NOMO-1 treated with DMSO at 0.1 percent for 48 hours (cell line): ENCODE measurements around the gene NEURL2.

Experiments used
- DNase-seq: peaks from one replicate; lab custom pipeline; 2025; ENCODE audit not compliant: unreplicated experiment; lab: John Stamatoyannopoulos, UW

Gene NEURL2

DNA sequence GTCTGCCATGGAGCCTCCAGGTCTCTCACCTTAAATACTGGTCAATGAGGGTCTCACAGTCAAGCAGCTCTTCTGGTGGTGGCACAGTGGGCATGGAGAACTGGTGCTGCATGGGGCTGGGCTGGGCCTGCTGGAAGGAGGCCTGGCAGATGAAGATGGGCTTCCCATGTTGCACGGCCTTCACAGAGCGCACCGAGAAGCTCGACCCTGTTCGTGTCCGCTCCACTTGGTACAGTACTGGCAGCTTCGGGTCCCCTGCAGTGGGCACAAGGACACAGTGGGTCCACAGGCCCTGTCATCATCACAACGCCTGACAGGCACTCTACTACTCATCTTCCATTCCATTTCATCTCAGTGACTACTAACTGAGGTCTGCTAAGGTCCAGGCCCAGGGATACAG is 42.6 kb downstream of the NEURL2 start:
- no peak for DNase-seq

DNA sequence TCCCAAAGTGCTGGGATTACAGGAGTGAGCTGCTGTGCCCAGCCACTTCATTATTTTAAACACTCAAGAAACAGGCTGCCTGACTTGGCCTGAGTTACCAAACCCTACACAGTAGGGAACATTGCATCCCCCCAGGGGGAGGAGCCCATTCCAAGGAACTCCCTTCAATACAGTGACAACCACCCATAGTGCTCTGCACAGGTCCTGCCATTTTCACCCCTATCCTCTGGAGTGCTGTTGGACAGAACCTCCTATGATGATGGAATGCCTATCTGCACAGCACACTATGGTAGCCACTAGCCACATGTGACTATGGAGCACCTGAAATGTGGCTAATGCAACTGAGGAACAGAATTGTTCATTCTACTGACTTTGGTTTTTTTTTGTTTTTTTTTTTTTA is 45.6 kb downstream of the NEURL2 start:
- DNase-seq = no peak

DNA sequence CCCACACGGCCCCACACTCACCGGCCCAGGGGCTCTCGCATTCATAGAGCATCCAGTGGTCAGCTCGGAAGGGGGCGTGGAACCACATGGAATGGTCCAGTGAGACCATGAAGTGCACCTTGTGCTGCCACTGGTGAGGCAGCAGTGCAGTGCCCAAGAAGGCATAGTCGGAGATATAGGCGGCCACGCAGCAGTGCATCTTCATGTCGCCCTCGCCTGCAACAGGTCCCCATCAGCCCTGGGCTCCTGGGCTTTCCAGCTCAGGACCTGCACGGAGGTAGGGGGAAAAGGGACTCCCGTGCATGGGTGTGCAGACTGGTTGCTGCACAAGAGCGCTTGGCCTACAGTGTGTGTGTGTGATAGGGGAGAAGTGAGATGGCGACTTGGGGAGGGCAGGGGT is 47.5 kb downstream of the NEURL2 start:
- no peak for DNase-seq

DNA sequence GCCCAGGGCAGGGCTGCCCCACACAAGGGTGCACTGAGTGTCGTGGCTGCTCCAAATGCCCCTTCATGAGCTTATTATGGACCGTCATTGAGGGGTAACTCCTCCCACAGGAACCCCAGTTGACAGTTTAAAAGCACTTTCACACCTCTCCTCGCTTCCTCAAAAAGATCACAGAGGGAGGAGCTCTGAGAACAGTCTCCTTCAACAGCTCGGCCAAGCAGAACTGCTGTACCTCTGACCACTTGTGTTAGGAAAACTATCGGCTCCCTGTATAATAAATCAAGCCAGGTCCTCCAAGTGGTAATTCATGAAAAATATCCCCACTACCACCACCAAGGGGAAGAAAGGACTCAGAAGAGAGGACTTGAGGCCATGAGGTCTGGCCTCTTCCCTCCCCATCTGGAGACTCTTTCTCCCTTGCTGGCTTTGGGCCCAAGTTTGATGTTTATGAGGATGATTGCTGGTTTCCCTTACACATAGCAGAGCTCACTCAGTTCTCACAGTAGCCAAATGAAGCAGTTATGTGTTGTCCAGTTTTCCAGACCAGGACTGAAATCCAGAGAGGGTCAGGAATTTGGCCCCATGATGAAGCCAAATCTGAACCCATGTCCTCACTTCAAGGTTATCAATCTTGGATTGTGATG is 48.7 kb downstream of the NEURL2 start:
- DNase-seq = peak; percentile 95

DNA sequence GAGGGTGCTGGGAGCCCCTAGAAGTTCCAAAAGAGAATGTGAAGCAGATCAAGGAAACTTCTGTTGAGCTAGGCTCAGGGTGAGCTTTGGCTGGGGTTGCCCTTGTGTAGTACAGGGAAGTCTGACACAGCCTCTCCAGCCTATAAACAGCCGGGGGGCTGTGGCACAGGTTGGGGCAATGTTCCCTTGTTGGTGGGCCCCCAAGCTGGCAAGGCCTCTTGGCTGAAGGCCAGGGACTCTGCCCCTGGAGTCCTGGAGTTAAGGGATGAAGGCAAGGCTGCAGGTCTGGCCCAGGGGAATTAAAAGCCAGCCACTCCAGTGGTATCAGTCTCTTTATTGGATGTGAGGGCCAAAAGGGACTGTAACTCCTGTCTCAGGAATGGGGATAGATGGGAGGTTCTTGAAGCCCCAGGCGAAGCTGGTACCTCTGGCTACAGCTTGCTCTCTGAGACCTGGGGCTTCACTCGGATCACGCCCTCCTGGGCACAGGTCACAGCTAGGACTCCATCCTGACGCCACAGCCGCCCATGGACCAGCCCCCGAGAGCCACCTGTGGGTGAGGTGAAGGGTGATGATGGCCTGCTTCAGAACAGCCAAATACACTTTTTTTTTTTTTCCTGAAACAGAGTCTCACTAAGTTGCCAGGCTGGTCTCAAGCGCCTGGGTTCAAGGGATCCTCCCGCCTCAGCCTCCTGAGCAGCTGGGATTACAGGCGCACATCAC is 49.4 kb downstream of the NEURL2 start:
- no peak for DNase-seq

DNA sequence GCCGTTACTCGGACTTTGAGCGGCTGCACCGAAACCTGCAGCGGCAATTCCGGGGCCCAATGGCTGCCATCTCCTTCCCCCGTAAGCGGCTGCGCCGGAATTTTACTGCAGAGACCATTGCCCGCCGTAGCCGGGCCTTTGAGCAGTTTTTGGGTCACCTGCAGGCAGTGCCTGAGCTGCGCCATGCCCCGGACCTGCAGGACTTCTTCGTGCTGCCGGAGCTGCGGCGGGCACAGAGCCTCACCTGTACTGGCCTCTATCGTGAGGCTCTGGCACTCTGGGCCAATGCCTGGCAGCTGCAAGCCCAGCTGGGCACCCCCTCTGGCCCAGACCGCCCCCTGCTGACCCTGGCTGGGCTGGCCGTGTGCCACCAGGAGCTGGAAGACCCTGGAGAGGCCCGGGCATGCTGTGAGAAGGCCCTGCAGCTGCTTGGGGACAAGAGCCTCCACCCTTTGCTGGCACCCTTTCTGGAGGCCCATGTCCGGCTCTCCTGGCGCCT is 50.3 kb downstream of the NEURL2 start:
- DNase-seq = no peak
